Measurements from ENCODE around the gene TAF4B.

DNA sequence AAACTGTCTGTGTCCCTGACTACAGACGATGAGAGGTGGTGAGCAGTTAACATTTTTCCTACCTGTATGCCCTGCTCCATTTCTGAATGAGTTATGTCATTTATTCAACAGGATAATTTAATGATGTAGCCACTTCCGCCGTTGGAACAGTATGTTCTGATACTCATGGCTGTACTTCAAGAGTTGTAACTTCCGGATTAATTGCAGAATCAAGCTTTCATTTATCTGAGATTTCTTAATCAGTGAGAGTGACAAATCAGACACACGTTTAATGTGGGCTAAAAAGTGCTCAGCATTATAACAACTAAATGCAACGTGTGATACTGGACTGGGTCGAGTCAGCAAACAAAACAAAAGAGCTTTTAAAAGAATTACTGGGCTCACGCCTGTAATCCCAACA, 214.4 kb downstream of the TAF4B start:
- TF ChIP-seq, protein P1, sequence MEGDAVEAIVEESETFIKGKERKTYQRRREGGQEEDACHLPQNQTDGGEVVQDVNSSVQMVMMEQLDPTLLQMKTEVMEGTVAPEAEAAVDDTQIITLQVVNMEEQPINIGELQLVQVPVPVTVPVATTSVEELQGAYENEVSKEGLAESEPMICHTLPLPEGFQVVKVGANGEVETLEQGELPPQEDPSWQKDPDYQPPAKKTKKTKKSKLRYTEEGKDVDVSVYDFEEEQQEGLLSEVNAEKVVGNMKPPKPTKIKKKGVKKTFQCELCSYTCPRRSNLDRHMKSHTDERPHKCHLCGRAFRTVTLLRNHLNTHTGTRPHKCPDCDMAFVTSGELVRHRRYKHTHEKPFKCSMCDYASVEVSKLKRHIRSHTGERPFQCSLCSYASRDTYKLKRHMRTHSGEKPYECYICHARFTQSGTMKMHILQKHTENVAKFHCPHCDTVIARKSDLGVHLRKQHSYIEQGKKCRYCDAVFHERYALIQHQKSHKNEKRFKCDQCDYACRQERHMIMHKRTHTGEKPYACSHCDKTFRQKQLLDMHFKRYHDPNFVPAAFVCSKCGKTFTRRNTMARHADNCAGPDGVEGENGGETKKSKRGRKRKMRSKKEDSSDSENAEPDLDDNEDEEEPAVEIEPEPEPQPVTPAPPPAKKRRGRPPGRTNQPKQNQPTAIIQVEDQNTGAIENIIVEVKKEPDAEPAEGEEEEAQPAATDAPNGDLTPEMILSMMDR (IDR thresholded peaks at IDR 0.05), result no peak
- TF ChIP-seq POLR2A (IDR thresholded peaks at IDR 0.05) (no peak), EP300 (IDR thresholded peaks at IDR 0.05) (no peak), POLR2AphosphoS5 (IDR thresholded peaks at IDR 0.05) (peak; percentile 46)
